Activated CD8-positive, alpha-beta memory T cell treated with anti-CD3 and anti-CD28 coated beads for 48 hours (primary cell): ENCODE data around the gene BORA.
"Not testable (repeated sequence)": the region's sequence is repeated elsewhere in the genome, so short reads cannot be mapped to it uniquely, and the experiment has no call there.

Experiments
- DNase-seq, 3 experiments: peaks; one replicate each; pipeline ENCODE4 v3.0.0-alpha.2; 2020; ENCODE audit warnings: low read depth in 2 of 3, low spot score in 2 of 3

BORA gene

GRCh38 chr13:72727417-72728289, at the start of gene BORA, which contains the start of gene MZT1:
Gene BORA (plus strand): TSS chr13:72727923. CDS start chr13:72728941, 1,018 bp downstream.
Gene MZT1 (minus strand): TSS chr13:72727629. CDS start chr13:72727602, 27 bp downstream.
- DNase-seq = peak; percentile 69 to 91 (median 86)

GRCh38 chr13:72678312-72678711, 49.4 kb upstream of the BORA start:
- DNase-seq = no peak

GRCh38 chr13:72680353-72680752, 47.4 kb upstream of the BORA start:
- DNase-seq = no peak

GRCh38 chr13:72686766-72687165, 41.0 kb upstream of the BORA start:
- DNase-seq = no peak

GRCh38 chr13:72689181-72689696, 38.5 kb upstream of the BORA start:
- DNase-seq = no peak

GRCh38 chr13:72692884-72693514, 34.7 kb upstream of the BORA start:
- DNase-seq = no peak

GRCh38 chr13:72693832-72694231, 33.9 kb upstream of the BORA start:
- no peak for DNase-seq

GRCh38 chr13:72694314-72694713, 33.4 kb upstream of the BORA start:
- DNase-seq = no peak

- DNase-seq = no peak
These were observed 31.1 kb upstream of the BORA start for GRCh38 chr13:72696579-72696978.

GRCh38 chr13:72698164-72698563, 29.6 kb upstream of the BORA start:
- DNase-seq = no peak

GRCh38 chr13:72700509-72700908, 27.2 kb upstream of the BORA start:
- no peak for DNase-seq

- DNase-seq = no peak
These were observed 10.9 kb upstream of the BORA start for GRCh38 chr13:72716776-72717175.

GRCh38 chr13:72726185-72726584, 1.5 kb upstream of the BORA start:
- not testable (repeated sequence) for DNase-seq

- peak; percentile 7 to 22 (median 18) for DNase-seq
These were observed 852 bp upstream of the BORA start for GRCh38 chr13:72726726-72727416.

- DNase-seq = no peak
These were observed 525 bp downstream of the BORA start for GRCh38 chr13:72728290-72728605.

GRCh38 chr13:72737033-72737432, 9.3 kb downstream of the BORA start:
- DNase-seq = no peak

- DNase-seq = no peak
These were observed 12.3 kb downstream of the BORA start for GRCh38 chr13:72740015-72740414.

GRCh38 chr13:72745260-72745659, 17.5 kb downstream of the BORA start:
- no peak for DNase-seq

GRCh38 chr13:72751220-72751619, 23.5 kb downstream of the BORA start:
- no peak for DNase-seq

GRCh38 chr13:72754111-72754510, 26.4 kb downstream of the BORA start:
- DNase-seq = no peak

- no peak for DNase-seq
These were observed 30.2 kb downstream of the BORA start for GRCh38 chr13:72757792-72758535.
